Keratinocyte (primary cell): Measurements from ENCODE around the gene LDLRAD4. TPM values are rescaled to one million over a fixed set of nuclear protein-coding genes. Genes with fewer than 3 reads are reported as not detected.
"Not testable (repeated sequence)": the region's sequence is repeated elsewhere in the genome, so short reads cannot be mapped to it uniquely, and the experiment has no call there.

ENCODE experiments used
- DNase-seq: peaks from one replicate; pipeline ENCODE4 v3.0.0-alpha.2; 2011; ENCODE audit warnings: low read depth, missing footprints, low spot score
- FAIRE-seq: peaks from 2 replicates; lab custom pipeline; 2011; peaks lifted over from hg19 to GRCh38; lab: Jason Lieb, UNC
- H2AFZ ChIP-seq: 2 replicates; pipeline ENCODE4 v1.6.0; 2012; ENCODE audit warnings: low read length, control low read depth, inconsistent platforms; ENCODE audit not compliant: control insufficient read depth
- H3K27ac ChIP-seq: 2 replicates; pipeline ENCODE4 v1.5.1; 2011; ENCODE audit warnings: low read length; ENCODE audit not compliant: control insufficient read depth, insufficient read depth
- H3K27me3 ChIP-seq: 3 replicates; pipeline ENCODE4 v1.6.0; 2011; ENCODE audit warnings: low read length; ENCODE audit not compliant: control insufficient read depth, insufficient read depth; ENCODE audit errors: extremely low read depth
- H3K36me3 ChIP-seq, 2 experiments: 2 replicates in 1 of 2; 3 replicates in 1 of 2; pipeline ENCODE4 v1.5.1; 2011; ENCODE audit warnings: low read length in 2 of 2, mild to moderate bottlenecking in 1 of 2; ENCODE audit not compliant: control insufficient read depth in 2 of 2, insufficient read depth in 2 of 2; ENCODE audit errors: extremely low read depth in 1 of 2
- H3K4me1 ChIP-seq: 3 replicates; pipeline ENCODE4 v1.5.1; 2011; ENCODE audit warnings: low read length; ENCODE audit not compliant: control insufficient read depth, insufficient read depth; ENCODE audit errors: extremely low read depth
- H3K4me2 ChIP-seq: 3 replicates; pipeline ENCODE4 v1.6.0; 2011; ENCODE audit warnings: low read depth, low read length; ENCODE audit not compliant: control insufficient read depth, insufficient read depth; ENCODE audit errors: extremely low read depth
- H3K4me3 ChIP-seq, 3 experiments: fragments of 200-600 bp in 1 of 3; sonication (generic) in 1 of 3; 2 replicates in 2 of 3; 3 replicates in 1 of 3; pipeline ENCODE4 v1.5.1; 2011 to 2016; ENCODE audit warnings: low read length in 3 of 3, mild to moderate bottlenecking in 3 of 3, control low read depth in 2 of 3, inconsistent platforms in 1 of 3, low read depth in 1 of 3, mixed read lengths in 1 of 3, mixed run types in 1 of 3, moderate library complexity in 1 of 3; ENCODE audit not compliant: control insufficient read depth in 2 of 3, insufficient read depth in 2 of 3; ENCODE audit errors: extremely low read depth in 1 of 3
- H3K79me2 ChIP-seq: 2 replicates; pipeline ENCODE4 v1.6.0; 2012; ENCODE audit warnings: low read length; ENCODE audit not compliant: control insufficient read depth, insufficient read depth
- H3K9ac ChIP-seq: 3 replicates; pipeline ENCODE4 v1.6.0; 2011; ENCODE audit warnings: low read length; ENCODE audit not compliant: control insufficient read depth, insufficient read depth; ENCODE audit errors: extremely low read depth
- H3K9me1 ChIP-seq: 3 replicates; pipeline ENCODE4 v1.6.0; 2011; ENCODE audit warnings: low read length; ENCODE audit not compliant: control insufficient read depth, insufficient read depth; ENCODE audit errors: extremely low read depth
- H3K9me3 ChIP-seq: 2 replicates; pipeline ENCODE4 v1.5.1; 2012; ENCODE audit warnings: low read depth, low read length; ENCODE audit not compliant: control insufficient read depth
- H4K20me1 ChIP-seq: 3 replicates; pipeline ENCODE4 v1.6.0; 2011; ENCODE audit warnings: low read length; ENCODE audit not compliant: control insufficient read depth, insufficient read depth; ENCODE audit errors: extremely low read depth
- EZH2 ChIP-seq: IDR thresholded peaks from one replicate; pipeline ENCODE4 v1.6.1; 2012; ENCODE audit warnings: inconsistent platforms, mild to moderate bottlenecking, low read length, moderate library complexity
- dilution Hi-C: fragments of 300-500 bp; cut with MboI; formaldehyde crosslinking; loops from one replicate; pipeline ENCODE4 v1.7.0; 2020; ENCODE audit warnings: low sequenced_read_pairs; ENCODE audit not compliant: extremely low pct_ligation_motif_present
- polyA plus RNA-seq, 5 experiments: library from polyadenylated mRNA; depleted of rRNA in 3 of 5; stranded (reverse) in 3 of 5; stranded (forward) in 1 of 5; unstranded in 1 of 5; fragments of >200 nt; gene quantifications; 1 replicate in 1 of 5; 2 replicates in 3 of 5; 3 replicates in 1 of 5; pipeline versions ENCODE4 v1.2.1 to v1.2.3, GENCODE V29; 2011 to 2012; ENCODE audit warnings: missing spikeins in 2 of 5, low read depth in 1 of 5, low replicate concordance in 1 of 5
- TF ChIP-seq, protein P1 (sequence below), 3 experiments: IDR thresholded peaks in 1 of 3; conservative IDR thresholded peaks in 1 of 3; optimal IDR thresholded peaks in 1 of 3; 2 replicates in 2 of 3; 3 replicates in 1 of 3; pipeline versions ENCODE3 to v1.5.1; 2011; ENCODE audit warnings: low read length in 3 of 3, mild to moderate bottlenecking in 3 of 3, moderate library complexity in 2 of 3, control low read depth in 1 of 3, inconsistent platforms in 1 of 3; ENCODE audit not compliant: insufficient read depth in 2 of 3; ENCODE audit errors: extremely low read depth in 1 of 3

LDLRAD4 gene
- polyA plus RNA-seq, 1 donor (not counting 4 experiments of a cell fraction or from before 2014, with no cell fraction given) = not detected

- Histone ChIP-seq H3K36me3 (peaks cover 3 to 17% of the 10 kb centered on the region in 2 experiments), H3K4me2 (no peak overlapping the region), H3K9ac (no peak overlapping the region), H4K20me1 (no peaks in the 10 kb centered on the region), H3K4me1 (no peaks in the 10 kb centered on the region), H3K9me3 (no peaks in the 10 kb centered on the region), H3K27ac (no peak overlapping the region), H3K9me1 (no peaks in the 10 kb centered on the region), H3K27me3 (no peaks in the 10 kb centered on the region), H3K4me3 (no peak overlapping the region), H2AFZ (no peak overlapping the region), H3K79me2 (peaks cover 80% of the 10 kb centered on the region)
- no peak for FAIRE-seq
- dilution Hi-C loops = no loop called here
- TF ChIP-seq EZH2 = no peak
- TF ChIP-seq, protein P1, sequence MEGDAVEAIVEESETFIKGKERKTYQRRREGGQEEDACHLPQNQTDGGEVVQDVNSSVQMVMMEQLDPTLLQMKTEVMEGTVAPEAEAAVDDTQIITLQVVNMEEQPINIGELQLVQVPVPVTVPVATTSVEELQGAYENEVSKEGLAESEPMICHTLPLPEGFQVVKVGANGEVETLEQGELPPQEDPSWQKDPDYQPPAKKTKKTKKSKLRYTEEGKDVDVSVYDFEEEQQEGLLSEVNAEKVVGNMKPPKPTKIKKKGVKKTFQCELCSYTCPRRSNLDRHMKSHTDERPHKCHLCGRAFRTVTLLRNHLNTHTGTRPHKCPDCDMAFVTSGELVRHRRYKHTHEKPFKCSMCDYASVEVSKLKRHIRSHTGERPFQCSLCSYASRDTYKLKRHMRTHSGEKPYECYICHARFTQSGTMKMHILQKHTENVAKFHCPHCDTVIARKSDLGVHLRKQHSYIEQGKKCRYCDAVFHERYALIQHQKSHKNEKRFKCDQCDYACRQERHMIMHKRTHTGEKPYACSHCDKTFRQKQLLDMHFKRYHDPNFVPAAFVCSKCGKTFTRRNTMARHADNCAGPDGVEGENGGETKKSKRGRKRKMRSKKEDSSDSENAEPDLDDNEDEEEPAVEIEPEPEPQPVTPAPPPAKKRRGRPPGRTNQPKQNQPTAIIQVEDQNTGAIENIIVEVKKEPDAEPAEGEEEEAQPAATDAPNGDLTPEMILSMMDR (optimal IDR thresholded peaks at IDR 0.05 in 1 of 3, IDR thresholded peaks at IDR 0.05 in 1 of 3, conservative IDR thresholded peaks at IDR 0.05 in 1 of 3; ENCODE audit: extremely low read depth in 1 of 3, insufficient read depth in 2 of 3, low read length in 3 of 3) = no peak
- no peak for DNase-seq
Observed at GRCh38 chr18:13684546-13684945, 466.0 kb downstream of the LDLRAD4 start.

- H3K4me2 ChIP-seq = no peak overlapping the region
- TF ChIP-seq, protein P1 (optimal IDR thresholded peaks at IDR 0.05 in 1 of 3, IDR thresholded peaks at IDR 0.05 in 1 of 3, conservative IDR thresholded peaks at IDR 0.05 in 1 of 3; ENCODE audit: extremely low read depth in 1 of 3, insufficient read depth in 2 of 3, low read length in 3 of 3) = no peak
- TF ChIP-seq EZH2 = no peak
- H3K79me2 ChIP-seq = peaks cover 71% of the 10 kb centered on the region
- no peaks in the 10 kb centered on the region for H3K4me1 ChIP-seq
- peaks cover 0 to 5% of the 10 kb centered on the region in 2 experiments for H3K36me3 ChIP-seq
- H3K4me3 ChIP-seq = no peak overlapping the region
- no peaks in the 10 kb centered on the region for H3K9me1 ChIP-seq
- dilution Hi-C loops = no loop called here
- H3K27me3 ChIP-seq = no peaks in the 10 kb centered on the region
- H2AFZ ChIP-seq = no peak overlapping the region
- H3K27ac ChIP-seq = no peak overlapping the region
- DNase-seq (no peak), FAIRE-seq (no peak)
- no peak overlapping the region for H3K9ac ChIP-seq
- H4K20me1 ChIP-seq = no peaks in the 10 kb centered on the region
- no peaks in the 10 kb centered on the region for H3K9me3 ChIP-seq
Observed at GRCh38 chr18:13688191-13689136, 469.9 kb downstream of the LDLRAD4 start.

- H3K36me3 ChIP-seq, H4K20me1 ChIP-seq, dilution Hi-C loops, H3K4me1 ChIP-seq, DNase-seq, H3K9me3 ChIP-seq, FAIRE-seq, H3K4me2 ChIP-seq, H3K9ac ChIP-seq, H3K27me3 ChIP-seq, H3K4me3 ChIP-seq, H2AFZ ChIP-seq, H3K27ac ChIP-seq, H3K9me1 ChIP-seq: not testable (repeated sequence)
- H3K79me2 ChIP-seq = peaks cover 60% of the 10 kb centered on the region
Observed at GRCh38 chr18:13690060-13690459, 471.5 kb downstream of the LDLRAD4 start.
